Endothelial cell (in vitro differentiated cells): ENCODE measurements around the gene ALG5. TPM values are rescaled to one million over a fixed set of nuclear protein-coding genes. Genes with fewer than 3 reads are reported as not detected.

ENCODE experiments used
- DNase-seq: peaks from one replicate; pipeline ENCODE4 v3.0.0; 2021; ENCODE audit warnings: low spot score
- H3K27ac Mint-ChIP-seq: one replicate; pipeline ENCODE4 v1.8.0; 2021; ENCODE audit warnings: mixed read lengths, inconsistent platforms; ENCODE audit not compliant: unreplicated experiment
- H3K27me3 Mint-ChIP-seq: one replicate; pipeline ENCODE4 v1.8.0; 2021; ENCODE audit warnings: mild to moderate bottlenecking, moderate library complexity, mixed read lengths, inconsistent platforms; ENCODE audit not compliant: unreplicated experiment
- H3K36me3 Mint-ChIP-seq: one replicate; pipeline ENCODE4 v1.8.0; 2021; ENCODE audit warnings: mild to moderate bottlenecking, low read depth, mixed read lengths, inconsistent platforms; ENCODE audit not compliant: unreplicated experiment
- H3K4me1 Mint-ChIP-seq: one replicate; pipeline ENCODE4 v1.8.0; 2021; ENCODE audit warnings: mild to moderate bottlenecking, mixed read lengths, inconsistent platforms; ENCODE audit not compliant: unreplicated experiment
- H3K4me3 Mint-ChIP-seq: one replicate; pipeline ENCODE4 v1.8.0; 2021; ENCODE audit warnings: mild to moderate bottlenecking, mixed read lengths, inconsistent platforms; ENCODE audit not compliant: unreplicated experiment
- H3K9me3 Mint-ChIP-seq: one replicate; pipeline ENCODE4 v1.8.0; 2021; ENCODE audit warnings: mixed read lengths, inconsistent platforms; ENCODE audit not compliant: unreplicated experiment
- total RNA-seq: library from RNA; stranded (reverse); fragmentation: NEBNext Ultra II Directional; extraction: Animal tissue kit (Norgen Biotek cat#: 25700); gene quantifications from one replicate; pipeline ENCODE4 v1.2.1, GENCODE V29; 2021; ENCODE audit not compliant: unreplicated experiment
- TF ChIP-seq, protein P1 (sequence below): fragments of 200-600 bp; sonication (generic); IDR thresholded peaks from one replicate; pipeline ENCODE4 v1.5.0; 2021; ENCODE audit warnings: antibody characterized with exemption; ENCODE audit not compliant: unreplicated experiment

ALG5 gene
- total RNA-seq, 1 donor from 2014 or later: 22.0 TPM

GRCh38 chr13:36992362-36992761 is 6.8 kb downstream of the ALG5 start:
- TF ChIP-seq, protein P1, sequence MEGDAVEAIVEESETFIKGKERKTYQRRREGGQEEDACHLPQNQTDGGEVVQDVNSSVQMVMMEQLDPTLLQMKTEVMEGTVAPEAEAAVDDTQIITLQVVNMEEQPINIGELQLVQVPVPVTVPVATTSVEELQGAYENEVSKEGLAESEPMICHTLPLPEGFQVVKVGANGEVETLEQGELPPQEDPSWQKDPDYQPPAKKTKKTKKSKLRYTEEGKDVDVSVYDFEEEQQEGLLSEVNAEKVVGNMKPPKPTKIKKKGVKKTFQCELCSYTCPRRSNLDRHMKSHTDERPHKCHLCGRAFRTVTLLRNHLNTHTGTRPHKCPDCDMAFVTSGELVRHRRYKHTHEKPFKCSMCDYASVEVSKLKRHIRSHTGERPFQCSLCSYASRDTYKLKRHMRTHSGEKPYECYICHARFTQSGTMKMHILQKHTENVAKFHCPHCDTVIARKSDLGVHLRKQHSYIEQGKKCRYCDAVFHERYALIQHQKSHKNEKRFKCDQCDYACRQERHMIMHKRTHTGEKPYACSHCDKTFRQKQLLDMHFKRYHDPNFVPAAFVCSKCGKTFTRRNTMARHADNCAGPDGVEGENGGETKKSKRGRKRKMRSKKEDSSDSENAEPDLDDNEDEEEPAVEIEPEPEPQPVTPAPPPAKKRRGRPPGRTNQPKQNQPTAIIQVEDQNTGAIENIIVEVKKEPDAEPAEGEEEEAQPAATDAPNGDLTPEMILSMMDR: no peak
- no peaks in the 10 kb centered on the region for H3K4me1 Mint-ChIP-seq
- DNase-seq: no peak
- H3K9me3 Mint-ChIP-seq: no peaks in the 10 kb centered on the region
- peaks cover 42% of the 10 kb centered on the region for H3K36me3 Mint-ChIP-seq
- H3K27me3 Mint-ChIP-seq: peaks cover 2% of the 10 kb centered on the region
- H3K27ac Mint-ChIP-seq: no peak overlapping the region
- no peak overlapping the region for H3K4me3 Mint-ChIP-seq

DNA sequence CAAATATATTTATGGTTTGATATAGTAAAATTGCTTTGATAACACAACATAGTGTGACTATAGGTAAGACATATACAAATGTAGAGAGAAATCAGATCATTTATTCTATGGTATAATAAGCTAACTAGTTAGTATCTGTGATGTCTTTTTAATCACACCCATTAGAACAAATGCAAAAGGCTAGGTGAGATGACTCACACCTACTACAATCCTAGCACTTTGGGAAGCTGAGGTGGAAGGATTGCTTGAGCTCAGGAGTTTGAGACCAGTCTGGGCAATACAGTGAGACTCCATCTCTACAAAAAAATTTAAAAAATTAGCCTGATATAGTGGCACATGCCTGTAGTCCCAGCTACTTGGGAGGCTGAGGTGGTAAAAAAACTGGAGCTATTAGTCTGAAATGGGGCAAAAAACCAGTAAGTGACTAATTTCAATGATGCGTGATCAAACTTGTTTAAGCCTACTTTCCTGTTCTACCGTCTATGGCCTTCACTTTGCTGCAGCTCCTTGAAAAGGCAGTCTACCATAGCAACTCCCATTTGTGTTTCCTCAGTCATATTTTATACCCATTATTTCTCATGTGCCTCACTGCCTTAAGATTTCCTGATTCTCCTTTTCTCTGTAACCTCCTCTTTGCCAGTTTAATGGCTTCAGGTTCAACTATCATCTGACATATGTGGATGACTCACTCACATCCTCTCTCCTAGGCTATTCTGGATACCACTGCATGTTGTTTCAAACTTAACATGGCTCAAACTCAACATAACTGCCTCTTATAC is 12.5 kb downstream of the ALG5 start:
- Mint-ChIP-seq H3K27me3 (peaks cover 2% of the 10 kb centered on the region), H3K9me3 (no peaks in the 10 kb centered on the region), H3K36me3 (peaks cover 30% of the 10 kb centered on the region), H3K4me3 (no peak overlapping the region), H3K27ac (no peak overlapping the region), H3K4me1 (no peaks in the 10 kb centered on the region)
- no peak for DNase-seq
- TF ChIP-seq, protein P1: no peak

- no peaks in the 10 kb centered on the region for H3K4me1 Mint-ChIP-seq
- no peaks in the 10 kb centered on the region for H3K27me3 Mint-ChIP-seq
- H3K9me3 Mint-ChIP-seq: no peaks in the 10 kb centered on the region
- peak overlapping the region; percentile 63 for H3K27ac Mint-ChIP-seq
- DNase-seq: no peak
- TF ChIP-seq, protein P1: peak; percentile 47
- H3K36me3 Mint-ChIP-seq: peaks cover 8% of the 10 kb centered on the region
- no peak overlapping the region for H3K4me3 Mint-ChIP-seq
Measured at GRCh38 chr13:36981156-36981743, 17.9 kb downstream of the ALG5 start.

- Mint-ChIP-seq H3K36me3 (peaks cover 13% of the 10 kb centered on the region), H3K27ac (no peak overlapping the region)
- no peak for DNase-seq
Measured at GRCh38 chr13:36979361-36980050, 19.6 kb downstream of the ALG5 start.

More at GRCh38 chr13:36979361-36980050, 19.6 kb downstream of the ALG5 start:
- TF ChIP-seq, protein P1: no peak
- no peaks in the 10 kb centered on the region for H3K4me1 Mint-ChIP-seq
- H3K4me3 Mint-ChIP-seq: no peak overlapping the region
- no peaks in the 10 kb centered on the region for H3K9me3 Mint-ChIP-seq
- no peaks in the 10 kb centered on the region for H3K27me3 Mint-ChIP-seq
